OCI-LY7 (cell line): ENCODE measurements around the gene RAB3C. TPM values are rescaled to one million over a fixed set of nuclear protein-coding genes. Genes with fewer than 3 reads are reported as not detected.
"Not testable (repeated sequence)": the region's sequence is repeated elsewhere in the genome, so short reads cannot be mapped to it uniquely, and the experiment has no call there.

Experiments used
- BruUV-seq: library from RNA; stranded (reverse); fragments of 400-500 nt; replicated peaks from 2 replicates; lab custom pipeline; 2021; lab: Mats Ljungman, UMichigan
- CTCF ChIA-PET: fragments of 300-600 bp; sonication (Branson Sonifier 250); formaldehyde crosslinking; loops from one replicate; lab custom pipeline; 2022; ENCODE audit warnings: antibody characterized with exemption; ENCODE audit not compliant: unreplicated experiment; lab: Charles Lee
- POLR2A ChIA-PET: fragments of 300-600 bp; sonication (Branson Sonifier 250); formaldehyde crosslinking; loops from one replicate; lab custom pipeline; 2022; ENCODE audit warnings: antibody characterized with exemption; lab: Charles Lee
- DNase-seq: peaks from one replicate; pipeline ENCODE4 v3.0.0-alpha.2; 2015; ENCODE audit warnings: low spot score
- H2AFZ ChIP-seq: fragments of 200-600 bp; sonication (generic), shearing (Covaris generic); 2 replicates; pipeline ENCODE4 v1.6.1; 2014; ENCODE audit warnings: mild to moderate bottlenecking, antibody characterized with exemption, low read length, moderate library complexity
- H3K27ac ChIP-seq: fragments of 200-600 bp; sonication (generic); 2 replicates; pipeline ENCODE4 v1.5.1; 2014; ENCODE audit warnings: mixed run types, low read depth, mild to moderate bottlenecking, moderate library complexity, low read length, inconsistent platforms; ENCODE audit not compliant: poor library complexity, severe bottlenecking
- H3K36me3 ChIP-seq: fragments of 200-600 bp; sonication (generic); 2 replicates; pipeline ENCODE4 v1.6.1; 2014; ENCODE audit warnings: mild to moderate bottlenecking, antibody characterized with exemption, low read length, moderate library complexity, mixed read lengths; ENCODE audit not compliant: insufficient read depth
- H3K4me1 ChIP-seq: fragments of 200-600 bp; sonication (generic); 2 replicates; pipeline ENCODE4 v1.5.1; 2014; ENCODE audit warnings: mild to moderate bottlenecking, low read length; ENCODE audit not compliant: insufficient read depth, poor library complexity, severe bottlenecking
- H3K4me2 ChIP-seq: fragments of 200-600 bp; sonication (generic); 2 replicates; pipeline ENCODE4 v1.6.1; 2014; ENCODE audit warnings: mild to moderate bottlenecking, low read length
- H3K4me3 ChIP-seq: fragments of 200-600 bp; sonication (generic); 2 replicates; pipeline ENCODE4 v1.5.1; 2014; ENCODE audit warnings: mild to moderate bottlenecking, low read depth, low read length; ENCODE audit not compliant: poor library complexity, severe bottlenecking
- H3K79me2 ChIP-seq: fragments of 200-600 bp; sonication (generic); 2 replicates; pipeline ENCODE4 v1.6.1; 2016; ENCODE audit warnings: low read depth, mild to moderate bottlenecking, low read length, moderate library complexity, mixed read lengths; ENCODE audit not compliant: insufficient read depth
- H3K9me2 ChIP-seq: fragments of 200-600 bp; sonication (generic); 2 replicates; pipeline ENCODE4 v1.6.1; 2016; ENCODE audit warnings: mild to moderate bottlenecking, low read length, mixed read lengths; ENCODE audit not compliant: insufficient read depth
- H3K9me3 ChIP-seq: fragments of 200-600 bp; sonication (generic); 2 replicates; pipeline ENCODE4 v1.6.1; 2014; ENCODE audit warnings: mild to moderate bottlenecking, mixed run types, low read length, mixed read lengths
- H4K20me1 ChIP-seq: fragments of 200-600 bp; sonication (generic); 2 replicates; pipeline ENCODE4 v1.6.1; 2014; ENCODE audit warnings: mild to moderate bottlenecking, antibody characterized with exemption, low read length, moderate library complexity, mixed read lengths; ENCODE audit not compliant: insufficient read depth
- EZH2phosphoT487 ChIP-seq: fragments of 200-600 bp; sonication (generic); IDR thresholded peaks from 2 replicates; pipeline ENCODE4 v1.6.1; 2018; ENCODE audit warnings: low read depth, borderline replicate concordance, mild to moderate bottlenecking, mixed run types, antibody characterized with exemption, low read length, moderate library complexity, mixed read lengths
- intact Hi-C: fragments of 100-400 bp; cut with micrococcal nuclease; formaldehyde crosslinking; loops from one replicate; pipeline ENCODE4 v1.10.0; 2022; ENCODE audit not compliant: unreplicated experiment
- total RNA-seq, 2 experiments: library from RNA; depleted of rRNA in 1 of 2; stranded (reverse); fragments of >200 nt in 1 of 2; shearing (Covaris generic) in 1 of 2; gene quantifications; 2 replicates each; pipeline ENCODE4 v1.2.3, GENCODE V29; 2014 to 2022
- TF ChIP-seq, protein P1 (sequence below): fragments of 200-600 bp; sonication (generic); conservative IDR thresholded peaks from 2 replicates; pipeline ENCODE4 v1.5.1; 2014; ENCODE audit warnings: mild to moderate bottlenecking, antibody characterized with exemption, low read length, moderate library complexity, mixed read lengths

Gene RAB3C
- total RNA-seq, 2 experiments from 2014 or later = not detected

DNA sequence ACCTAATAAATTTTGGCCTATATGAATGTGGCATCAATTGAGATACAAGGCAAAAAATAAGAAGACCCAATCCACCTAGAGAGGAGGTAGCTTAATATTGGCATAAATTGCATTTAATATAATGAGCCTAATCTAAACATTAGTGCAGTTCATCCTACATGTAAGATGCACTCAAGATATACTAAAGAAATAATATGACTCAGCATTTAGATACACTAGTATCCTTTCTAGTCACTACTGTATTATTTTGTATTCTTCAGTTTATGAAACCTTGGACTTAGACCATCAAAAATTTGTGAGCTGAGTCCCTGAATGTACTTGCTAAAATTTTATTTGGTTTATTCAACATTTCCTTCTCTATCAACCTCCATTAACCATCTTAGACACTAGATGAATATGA lies 104.7 kb downstream of the RAB3C start:
- POLR2A ChIA-PET = no interaction called here
- BruUV-seq = no TSS peak
- TF ChIP-seq EZH2phosphoT487 = no peak
- TF ChIP-seq, protein P1, sequence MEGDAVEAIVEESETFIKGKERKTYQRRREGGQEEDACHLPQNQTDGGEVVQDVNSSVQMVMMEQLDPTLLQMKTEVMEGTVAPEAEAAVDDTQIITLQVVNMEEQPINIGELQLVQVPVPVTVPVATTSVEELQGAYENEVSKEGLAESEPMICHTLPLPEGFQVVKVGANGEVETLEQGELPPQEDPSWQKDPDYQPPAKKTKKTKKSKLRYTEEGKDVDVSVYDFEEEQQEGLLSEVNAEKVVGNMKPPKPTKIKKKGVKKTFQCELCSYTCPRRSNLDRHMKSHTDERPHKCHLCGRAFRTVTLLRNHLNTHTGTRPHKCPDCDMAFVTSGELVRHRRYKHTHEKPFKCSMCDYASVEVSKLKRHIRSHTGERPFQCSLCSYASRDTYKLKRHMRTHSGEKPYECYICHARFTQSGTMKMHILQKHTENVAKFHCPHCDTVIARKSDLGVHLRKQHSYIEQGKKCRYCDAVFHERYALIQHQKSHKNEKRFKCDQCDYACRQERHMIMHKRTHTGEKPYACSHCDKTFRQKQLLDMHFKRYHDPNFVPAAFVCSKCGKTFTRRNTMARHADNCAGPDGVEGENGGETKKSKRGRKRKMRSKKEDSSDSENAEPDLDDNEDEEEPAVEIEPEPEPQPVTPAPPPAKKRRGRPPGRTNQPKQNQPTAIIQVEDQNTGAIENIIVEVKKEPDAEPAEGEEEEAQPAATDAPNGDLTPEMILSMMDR = no peak
- Histone ChIP-seq H4K20me1 (no peaks in the 10 kb centered on the region), H3K4me1 (no peaks in the 10 kb centered on the region), H3K9me3 (no peaks in the 10 kb centered on the region), H3K36me3 (no peaks in the 10 kb centered on the region), H3K27ac (no peak overlapping the region), H3K4me3 (no peak overlapping the region), H3K9me2 (no peaks in the 10 kb centered on the region), H3K79me2 (no peaks in the 10 kb centered on the region), H2AFZ (no peak overlapping the region), H3K4me2 (no peak overlapping the region)
- no peak for DNase-seq
- CTCF ChIA-PET = no interaction called here
- intact Hi-C loops = no loop called here

DNA sequence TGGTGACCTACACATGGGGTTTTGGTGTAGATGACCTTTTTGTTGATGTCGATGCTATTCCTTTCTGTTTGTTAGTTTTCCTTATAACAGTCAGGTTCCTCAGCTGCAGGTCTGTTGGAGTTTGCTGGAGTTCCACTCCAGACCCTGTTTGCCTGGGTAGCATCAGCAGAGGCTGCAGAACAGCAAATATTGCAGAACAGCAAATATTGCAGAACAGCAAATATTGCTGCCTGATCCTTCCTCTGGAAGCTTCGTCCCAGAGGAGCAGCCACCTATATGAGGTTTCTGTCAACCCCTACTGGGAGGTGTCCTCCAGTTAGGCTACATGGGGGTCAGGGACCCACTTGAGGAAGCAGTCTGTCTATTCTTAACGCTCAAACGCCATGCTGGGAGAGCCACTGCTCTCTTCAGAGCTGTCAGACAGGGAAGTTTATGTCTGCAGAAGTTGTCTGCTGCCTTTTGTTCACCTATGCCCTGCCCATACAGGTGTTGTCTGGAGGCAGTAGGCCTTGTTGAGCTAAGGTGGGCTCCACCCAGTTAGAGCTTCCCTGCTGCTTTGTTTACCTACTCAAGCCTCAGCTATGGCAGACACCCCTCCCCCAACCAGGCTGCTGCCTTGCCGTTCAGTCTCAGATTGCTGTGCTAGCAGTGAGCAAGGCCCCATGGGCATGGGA lies 116.3 kb downstream of the RAB3C start:
- BruUV-seq, POLR2A ChIA-PET, H2AFZ ChIP-seq, intact Hi-C loops, H3K4me1 ChIP-seq, H3K9me3 ChIP-seq, H3K79me2 ChIP-seq, DNase-seq, H4K20me1 ChIP-seq, H3K27ac ChIP-seq, H3K36me3 ChIP-seq, H3K4me3 ChIP-seq, CTCF ChIA-PET, H3K4me2 ChIP-seq, H3K9me2 ChIP-seq: not testable (repeated sequence)

DNA sequence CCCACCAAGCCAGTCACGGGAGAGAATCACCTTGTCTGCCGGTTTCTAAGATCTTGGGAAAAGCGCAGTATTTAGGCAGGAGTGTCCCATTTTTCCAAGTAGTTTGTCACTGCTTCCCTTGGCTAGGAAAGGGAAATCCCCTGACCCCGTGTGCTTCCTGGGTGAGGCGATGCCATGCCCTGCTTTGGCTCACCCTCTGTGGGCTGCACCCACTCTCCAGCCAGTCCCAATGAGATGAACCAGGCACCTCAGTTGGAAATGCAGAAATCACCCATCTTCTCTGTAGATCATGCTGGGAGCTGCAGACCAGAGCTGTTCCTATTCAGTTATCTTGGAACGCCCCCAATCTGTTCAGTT lies 116.9 kb downstream of the RAB3C start:
- CTCF ChIA-PET = no interaction called here

More for the DNA sequence above, 116.9 kb downstream of the RAB3C start:
- no peak for DNase-seq
- H3K4me2 ChIP-seq = no peak overlapping the region
- POLR2A ChIA-PET = no interaction called here
- no peak for TF ChIP-seq EZH2phosphoT487
- TF ChIP-seq, protein P1 = no peak
- no peaks in the 10 kb centered on the region for H3K9me2 ChIP-seq
- H4K20me1 ChIP-seq = no peaks in the 10 kb centered on the region
- H3K4me3 ChIP-seq = no peak overlapping the region
- no peak overlapping the region for H2AFZ ChIP-seq
- no TSS peak for BruUV-seq
- no peaks in the 10 kb centered on the region for H3K4me1 ChIP-seq
- intact Hi-C loops = no loop called here
- no peaks in the 10 kb centered on the region for H3K9me3 ChIP-seq
- H3K36me3 ChIP-seq = no peaks in the 10 kb centered on the region
- H3K79me2 ChIP-seq = no peaks in the 10 kb centered on the region
- H3K27ac ChIP-seq = no peak overlapping the region
